GM18909 (cell line): ENCODE results near the gene SLC7A1.

Source experiments
- ATAC-seq: cut with Tn5 transposase; IDR thresholded peaks from one replicate; pipeline ENCODE4 v1.9.1; 2021; ENCODE audit warnings: mild to moderate bottlenecking; ENCODE audit not compliant: unreplicated experiment, poor library complexity

Gene SLC7A1

DNA sequence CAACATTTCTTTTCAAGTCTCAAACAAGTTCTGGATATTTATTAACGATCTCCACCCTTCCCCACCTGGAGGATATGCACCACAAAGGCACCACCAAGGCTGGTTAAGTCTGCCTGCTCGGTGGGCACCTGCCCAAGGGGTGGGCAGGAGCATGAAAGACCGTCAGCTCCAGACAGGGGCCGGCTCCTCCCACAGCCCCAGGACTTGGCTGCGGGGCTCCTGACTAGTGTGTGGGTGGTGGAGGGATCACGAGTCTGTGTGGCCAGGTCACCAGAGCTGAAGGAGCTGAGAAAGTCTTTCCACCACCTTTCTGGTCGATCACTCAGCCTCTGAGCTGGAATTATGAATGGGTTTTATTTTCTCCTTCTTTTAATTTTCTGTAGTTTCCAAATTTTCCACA is 7.8 kb downstream of the SLC7A1 start:
- ATAC-seq = no peak

- no peak for ATAC-seq
These were observed 12.3 kb downstream of the SLC7A1 start for GRCh38 chr13:29583073-29583785.

DNA sequence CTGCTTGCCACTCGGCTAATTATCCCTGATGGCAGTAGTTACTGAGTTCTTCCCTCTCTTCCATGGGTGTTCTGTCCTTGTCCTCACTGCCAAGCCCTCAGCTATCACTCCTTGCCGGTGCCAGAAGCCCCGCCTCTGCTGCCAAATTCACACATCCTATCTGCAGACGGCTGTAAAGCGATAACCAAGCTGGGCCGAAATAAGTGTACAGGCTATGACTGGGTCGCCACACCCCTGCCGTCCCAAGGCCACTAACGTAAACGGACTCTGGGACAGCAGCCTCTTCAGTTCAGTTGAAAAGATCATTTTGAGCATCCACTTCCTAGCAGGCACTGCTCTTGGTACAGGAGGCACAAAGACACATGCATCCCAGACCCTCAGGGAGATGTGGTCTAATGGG is 13.3 kb downstream of the SLC7A1 start:
- ATAC-seq = no peak

- ATAC-seq = no peak
These were observed 13.8 kb downstream of the SLC7A1 start for GRCh38 chr13:29581666-29582065.

DNA sequence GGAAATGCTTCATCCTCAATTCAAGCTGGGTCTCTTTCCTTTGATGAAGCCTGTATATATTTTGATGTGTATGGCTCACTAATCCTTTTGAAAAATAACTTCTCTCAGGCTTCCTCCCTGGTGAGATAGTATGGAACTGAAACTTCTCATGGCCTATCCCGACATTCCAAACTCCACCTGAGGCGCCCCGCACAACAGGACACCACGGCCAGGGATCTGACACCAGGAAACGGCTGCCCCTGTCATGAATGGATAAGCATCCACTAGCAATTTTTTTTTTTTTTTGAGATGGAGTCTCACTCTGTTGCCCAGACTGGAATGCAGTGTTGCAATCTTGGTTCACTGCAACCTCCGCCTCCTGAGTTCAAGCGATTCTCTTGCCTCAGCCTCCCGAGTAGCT is 16.4 kb downstream of the SLC7A1 start:
- no peak for ATAC-seq

DNA sequence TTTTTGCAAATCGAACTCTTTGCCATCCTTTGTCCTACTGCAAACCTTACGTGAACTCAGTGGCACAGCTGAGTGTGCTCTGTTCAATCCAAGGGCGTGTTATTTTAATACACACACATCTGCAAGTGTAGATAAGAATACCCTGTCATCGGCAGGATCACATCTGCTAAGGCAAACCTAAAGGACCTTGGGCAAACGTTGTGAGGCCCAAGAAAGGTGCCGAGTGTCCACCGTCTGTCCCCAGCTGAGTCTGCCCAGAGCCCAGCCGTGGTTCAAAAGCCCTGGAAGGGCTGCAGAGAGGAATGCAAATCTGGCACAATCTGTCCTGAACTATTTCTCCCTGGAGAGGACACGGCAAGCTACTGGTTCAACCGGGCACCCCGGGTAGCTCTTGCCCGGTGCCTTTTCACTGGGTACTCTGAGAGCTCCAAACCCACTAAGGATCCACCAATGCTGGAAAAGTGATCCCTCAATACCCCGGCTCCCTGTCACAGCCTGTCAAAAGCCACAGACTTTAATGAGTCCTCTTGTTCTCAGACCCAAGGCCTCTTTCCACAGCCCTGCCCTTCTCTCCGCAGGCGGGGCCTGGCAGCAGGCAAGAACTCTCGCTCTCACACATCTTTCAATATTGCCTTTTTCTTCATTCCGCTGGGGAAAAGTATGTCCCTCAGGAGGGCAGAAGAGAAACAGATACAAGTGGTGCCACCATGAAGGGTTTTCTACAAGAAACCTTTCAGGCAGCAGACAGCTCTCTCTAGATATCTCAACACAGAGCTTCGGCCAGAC is 17.0 kb downstream of the SLC7A1 start:
- ATAC-seq = no peak

DNA sequence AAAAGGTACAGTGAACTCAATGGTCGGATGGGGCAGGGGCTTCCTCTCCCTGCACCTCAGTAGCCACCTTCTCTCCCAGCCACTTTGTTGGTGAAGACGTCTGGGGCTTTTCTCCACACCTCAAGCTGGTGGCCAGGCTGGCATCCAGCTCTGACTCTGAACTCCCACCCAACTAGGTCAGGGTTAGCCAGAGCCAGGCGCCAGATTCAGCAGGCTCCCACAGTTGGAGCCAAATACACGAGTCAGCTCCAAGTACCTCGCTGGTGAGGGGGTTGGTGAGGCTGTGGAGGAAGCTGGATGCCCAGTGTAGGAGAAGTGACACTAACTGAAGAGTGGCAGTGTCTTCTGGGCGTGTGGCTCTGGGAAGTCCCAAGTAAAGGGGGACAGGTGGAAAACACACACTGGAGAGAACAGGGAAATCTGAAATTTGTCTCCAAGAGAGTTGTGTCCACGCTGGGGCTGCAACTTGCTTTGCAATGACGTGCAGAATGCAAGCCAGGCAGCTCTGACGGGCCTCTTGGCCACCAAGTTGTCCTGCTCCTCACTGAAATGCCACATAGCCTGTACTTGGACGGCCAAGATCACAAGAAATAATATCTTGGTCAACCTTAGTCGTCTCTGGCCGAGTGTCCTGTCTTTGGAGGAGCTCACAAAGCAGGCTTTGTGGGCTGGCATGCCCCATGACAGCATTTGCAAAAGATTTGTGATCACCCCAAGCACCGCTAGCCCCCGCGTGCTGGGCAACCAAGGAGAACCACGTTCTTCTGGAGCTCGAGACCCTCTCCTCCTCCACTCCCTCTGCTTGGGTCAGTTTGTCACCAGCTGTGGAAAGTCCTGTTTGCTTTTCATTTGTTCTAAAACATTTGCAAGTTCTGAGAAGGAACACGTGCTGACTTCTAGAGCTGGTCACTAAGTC is 18.1 kb downstream of the SLC7A1 start:
- ATAC-seq = no peak

DNA sequence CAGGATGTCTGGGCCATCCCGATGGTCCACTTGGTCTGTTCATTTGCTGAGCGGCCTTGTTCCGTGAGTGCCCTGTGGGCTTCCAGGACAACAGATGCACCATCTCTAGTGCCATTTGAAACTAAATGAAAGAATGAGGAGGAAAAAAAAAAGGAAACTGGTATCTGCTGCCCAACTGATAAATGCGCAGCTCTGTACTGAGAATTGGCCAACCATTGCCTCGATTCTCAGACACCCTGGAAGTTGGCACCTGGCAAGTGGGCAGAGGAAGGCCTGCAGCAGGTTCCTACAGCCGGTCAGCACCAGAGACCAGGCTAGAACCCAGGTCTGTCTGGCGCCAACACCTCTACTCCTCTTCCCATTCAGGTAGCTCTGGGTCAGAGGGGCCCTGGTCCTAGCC is 18.9 kb downstream of the SLC7A1 start:
- no peak for ATAC-seq

- ATAC-seq = no peak
These were observed 20.4 kb downstream of the SLC7A1 start for GRCh38 chr13:29575098-29575497.

DNA sequence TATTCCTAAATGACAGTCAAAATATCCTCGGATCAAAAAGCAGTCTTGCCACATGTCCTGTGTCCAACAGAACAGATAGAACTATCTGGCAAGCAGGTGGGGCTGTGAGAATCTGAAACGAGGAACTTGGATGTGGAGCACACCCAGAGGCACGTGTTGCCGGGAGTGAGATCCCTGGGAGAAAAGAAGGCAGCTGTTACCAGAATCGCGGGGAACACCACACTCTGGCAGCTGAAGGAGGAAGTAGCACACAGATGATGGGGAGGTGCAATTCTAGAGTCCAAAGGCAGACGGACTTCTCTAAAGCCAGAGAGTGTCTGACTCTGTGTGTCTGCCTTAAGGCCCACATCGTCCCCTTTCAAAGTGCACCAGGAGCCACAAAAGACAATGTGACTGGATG is 22.3 kb downstream of the SLC7A1 start:
- no peak for ATAC-seq

DNA sequence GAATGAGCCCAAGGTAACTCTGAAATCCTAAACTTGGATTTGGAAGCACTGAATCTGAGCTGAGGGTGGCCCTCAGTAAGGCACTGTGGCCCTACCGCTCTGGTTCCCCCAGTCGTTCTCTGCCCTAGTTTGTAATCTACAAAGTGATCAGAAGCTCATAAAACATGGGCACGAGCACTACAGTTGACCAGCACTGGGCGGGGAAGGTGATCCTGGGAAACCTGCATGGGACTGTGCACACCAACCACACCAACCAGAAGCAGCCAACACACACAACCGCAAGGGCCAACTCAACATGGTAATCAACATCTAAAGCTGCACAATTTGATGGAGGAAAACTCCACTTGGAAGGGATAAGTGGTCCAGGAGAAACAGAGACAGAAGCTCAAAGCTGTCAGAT is 22.9 kb downstream of the SLC7A1 start:
- no peak for ATAC-seq

DNA sequence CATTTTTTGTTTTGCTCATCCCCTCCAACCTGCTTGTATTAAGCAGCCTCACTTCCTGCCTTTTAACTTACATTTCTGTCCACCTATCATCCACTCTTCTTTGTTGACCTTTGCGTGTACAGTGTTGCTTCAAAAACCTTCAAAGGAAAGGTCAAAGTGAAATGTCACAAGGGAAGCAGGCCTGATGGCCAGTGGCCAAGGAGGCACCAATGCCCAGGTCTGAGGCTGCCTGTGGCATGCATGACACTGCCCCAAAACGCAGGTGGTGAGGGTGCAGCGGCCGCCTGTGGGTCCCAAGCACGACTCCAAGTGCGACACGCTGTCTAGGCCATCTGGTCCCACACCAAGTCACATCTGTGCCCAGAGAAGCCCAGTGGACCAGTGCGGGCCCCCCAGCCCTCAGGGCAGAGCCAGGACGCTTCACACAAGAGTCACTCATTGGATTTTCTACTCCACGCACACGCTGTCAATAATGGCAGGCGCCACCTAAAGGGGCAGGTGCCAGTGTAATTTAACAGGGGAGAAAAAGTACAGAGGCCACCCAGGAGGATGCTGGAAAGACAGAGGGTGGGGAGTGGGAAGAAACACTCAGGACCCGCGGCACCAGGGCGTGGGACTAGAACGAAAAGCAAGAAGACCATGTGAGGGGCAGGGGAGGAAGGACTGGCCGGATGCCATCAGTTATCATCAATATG is 23.5 kb downstream of the SLC7A1 start:
- no peak for ATAC-seq

GRCh38 chr13:29570051-29570654 is 25.3 kb downstream of the SLC7A1 start:
- no peak for ATAC-seq

- ATAC-seq = no peak
These were observed 26.0 kb downstream of the SLC7A1 start for GRCh38 chr13:29569253-29570050.

GRCh38 chr13:29568731-29569130 is 26.8 kb downstream of the SLC7A1 start:
- ATAC-seq = no peak

DNA sequence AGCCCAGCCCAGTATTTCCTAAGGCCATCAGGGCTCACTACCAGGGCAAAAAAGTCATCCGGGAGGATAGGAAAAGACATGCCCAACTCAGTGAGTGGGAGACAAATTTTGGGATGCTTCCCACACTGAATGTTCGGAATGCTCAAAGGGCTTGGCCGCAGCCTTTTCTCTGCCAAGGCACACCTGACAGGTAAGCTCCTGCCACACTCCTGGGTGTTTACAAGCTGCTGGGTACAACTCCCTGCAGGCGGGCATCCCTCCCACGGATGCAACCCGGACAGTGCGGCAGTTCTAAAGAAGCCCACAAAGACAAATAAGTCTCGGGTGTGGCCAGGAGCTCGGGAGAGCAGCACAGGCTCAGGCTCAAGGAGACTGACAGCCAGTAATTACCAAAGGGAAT is 28.1 kb downstream of the SLC7A1 start:
- ATAC-seq = no peak

- ATAC-seq = no peak
These were observed 29.3 kb downstream of the SLC7A1 start for GRCh38 chr13:29566206-29566605.

DNA sequence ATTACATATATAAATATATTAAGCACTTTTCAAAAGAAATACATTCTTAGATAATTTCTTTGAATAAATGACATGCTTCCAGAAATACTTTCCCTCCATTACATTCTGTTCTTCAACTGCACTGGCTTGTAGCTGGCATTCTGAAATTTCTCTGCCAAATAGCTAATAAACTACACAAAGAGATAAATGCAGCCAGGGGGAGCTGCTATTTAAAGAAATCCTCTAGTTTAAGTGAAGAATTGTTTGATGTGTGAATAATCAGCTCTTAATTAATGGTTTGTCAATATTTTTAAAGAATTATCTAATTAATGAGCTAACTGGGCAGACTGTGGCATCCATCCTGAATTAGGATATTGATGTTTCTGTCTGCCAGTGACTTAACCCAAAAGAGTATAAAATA is 30.7 kb downstream of the SLC7A1 start:
- no peak for ATAC-seq

DNA sequence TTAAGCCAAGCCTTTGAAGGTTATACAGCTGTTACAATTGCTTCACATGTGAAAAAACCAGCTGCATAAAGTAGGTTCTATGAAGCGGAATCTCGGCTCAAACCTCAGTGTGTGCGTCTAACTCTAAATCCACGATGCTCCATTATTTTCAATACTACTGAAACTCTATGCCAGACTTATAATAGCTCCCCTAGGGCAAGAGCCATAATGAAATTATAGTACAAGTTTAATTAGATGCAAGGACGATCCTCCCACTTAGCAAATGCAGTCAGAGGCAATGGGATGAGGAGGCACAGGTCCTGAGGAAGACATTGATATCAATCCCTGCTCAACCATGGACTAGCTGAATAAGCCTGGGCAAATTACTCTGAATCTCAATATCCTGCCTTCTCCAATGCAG is 31.1 kb downstream of the SLC7A1 start:
- ATAC-seq = no peak
